ENCODE data around the gene MYNN.

The MYNN gene

GRCh38 chr3:169836078-169836941, 63.1 kb downstream of the MYNN start:
- no peak for FAIRE-seq

- FAIRE-seq, result no peak
Measured at GRCh38 chr3:169836942-169837275, 63.7 kb downstream of the MYNN start.

- no peak for FAIRE-seq
Measured at GRCh38 chr3:169838511-169839030, 65.4 kb downstream of the MYNN start.
